PC-3 (cell line): ENCODE results near the gene RAI14.

ENCODE experiments used
- EZH2 ChIP-seq: fragments of 300-600 bp; sonication (generic); IDR thresholded peaks from one replicate; pipeline ENCODE4 v1.6.1; 2017; ENCODE audit warnings: antibody characterized with exemption, mild to moderate bottlenecking, low read length; ENCODE audit not compliant: unreplicated experiment
- TF ChIP-seq, protein P1 (sequence below): fragments of 300-600 bp; sonication (generic); conservative IDR thresholded peaks from 2 replicates; pipeline ENCODE4 v1.5.1; 2017; ENCODE audit warnings: antibody characterized with exemption, low read depth, mild to moderate bottlenecking, low read length

DNA sequence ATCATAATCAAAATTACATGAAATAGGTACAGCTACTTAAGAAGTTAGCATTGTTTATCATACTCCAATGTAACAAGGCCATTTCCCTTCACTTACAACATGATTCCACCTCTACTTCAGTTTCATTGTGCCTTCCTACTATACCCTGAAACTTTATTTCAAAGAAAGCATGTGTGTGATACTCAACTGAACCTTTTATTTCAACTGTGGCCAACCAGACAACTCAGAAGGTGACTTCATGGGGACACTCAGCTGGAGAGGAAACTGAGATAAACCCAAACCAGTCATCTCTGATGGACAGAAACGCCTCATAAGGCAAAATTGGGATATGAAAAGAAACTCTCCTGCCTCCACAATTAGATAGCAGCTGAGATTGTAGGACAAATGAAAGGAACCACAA, 177.0 kb downstream of the RAI14 start:
- TF ChIP-seq, protein P1, sequence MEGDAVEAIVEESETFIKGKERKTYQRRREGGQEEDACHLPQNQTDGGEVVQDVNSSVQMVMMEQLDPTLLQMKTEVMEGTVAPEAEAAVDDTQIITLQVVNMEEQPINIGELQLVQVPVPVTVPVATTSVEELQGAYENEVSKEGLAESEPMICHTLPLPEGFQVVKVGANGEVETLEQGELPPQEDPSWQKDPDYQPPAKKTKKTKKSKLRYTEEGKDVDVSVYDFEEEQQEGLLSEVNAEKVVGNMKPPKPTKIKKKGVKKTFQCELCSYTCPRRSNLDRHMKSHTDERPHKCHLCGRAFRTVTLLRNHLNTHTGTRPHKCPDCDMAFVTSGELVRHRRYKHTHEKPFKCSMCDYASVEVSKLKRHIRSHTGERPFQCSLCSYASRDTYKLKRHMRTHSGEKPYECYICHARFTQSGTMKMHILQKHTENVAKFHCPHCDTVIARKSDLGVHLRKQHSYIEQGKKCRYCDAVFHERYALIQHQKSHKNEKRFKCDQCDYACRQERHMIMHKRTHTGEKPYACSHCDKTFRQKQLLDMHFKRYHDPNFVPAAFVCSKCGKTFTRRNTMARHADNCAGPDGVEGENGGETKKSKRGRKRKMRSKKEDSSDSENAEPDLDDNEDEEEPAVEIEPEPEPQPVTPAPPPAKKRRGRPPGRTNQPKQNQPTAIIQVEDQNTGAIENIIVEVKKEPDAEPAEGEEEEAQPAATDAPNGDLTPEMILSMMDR, result no peak
- TF ChIP-seq EZH2, result no peak
